DMS114 treated with DMSO at 0.1 percent for 48 hours (cell line): ENCODE measurements around the gene TULP4.
"Not testable (repeated sequence)": the region's sequence is repeated elsewhere in the genome, so short reads cannot be mapped to it uniquely, and the experiment has no call there.

Experiments used
- DNase-seq: peaks from one replicate; lab custom pipeline; 2025; ENCODE audit not compliant: unreplicated experiment; lab: John Stamatoyannopoulos, UW

Gene TULP4

GRCh38 chr6:158327211-158327610, 14.9 kb downstream of the TULP4 start:
- no peak for DNase-seq

GRCh38 chr6:158328952-158329351, 16.7 kb downstream of the TULP4 start:
- DNase-seq: no peak

GRCh38 chr6:158329531-158329930, 17.3 kb downstream of the TULP4 start:
- no peak for DNase-seq

GRCh38 chr6:158330016-158330415, 17.8 kb downstream of the TULP4 start:
- no peak for DNase-seq

- no peak for DNase-seq
Observed at GRCh38 chr6:158332237-158332636, 20.0 kb downstream of the TULP4 start.

- no peak for DNase-seq
Observed at GRCh38 chr6:158333094-158333493, 20.8 kb downstream of the TULP4 start.

GRCh38 chr6:158334534-158334933, 22.3 kb downstream of the TULP4 start:
- DNase-seq: no peak

- no peak for DNase-seq
Observed at GRCh38 chr6:158337332-158337731, 25.1 kb downstream of the TULP4 start.

GRCh38 chr6:158338311-158339112, 26.2 kb downstream of the TULP4 start:
- no peak for DNase-seq

- not testable (repeated sequence) for DNase-seq
Observed at GRCh38 chr6:158339197-158339596, 26.9 kb downstream of the TULP4 start.

GRCh38 chr6:158340252-158340651, 28.0 kb downstream of the TULP4 start:
- no peak for DNase-seq

GRCh38 chr6:158344534-158344933, 32.3 kb downstream of the TULP4 start:
- no peak for DNase-seq

GRCh38 chr6:158345444-158345843, 33.2 kb downstream of the TULP4 start:
- DNase-seq: not testable (repeated sequence)

- DNase-seq: no peak
Observed at GRCh38 chr6:158347335-158347734, 35.1 kb downstream of the TULP4 start.

GRCh38 chr6:158348737-158349504, 36.7 kb downstream of the TULP4 start:
- DNase-seq: not testable (repeated sequence)

GRCh38 chr6:158349505-158350275, 37.4 kb downstream of the TULP4 start:
- DNase-seq: not testable (repeated sequence)

GRCh38 chr6:158350731-158351130, 38.5 kb downstream of the TULP4 start:
- DNase-seq: not testable (repeated sequence)

- DNase-seq: no peak
Observed at GRCh38 chr6:158353883-158354877, 41.9 kb downstream of the TULP4 start.

- no peak for DNase-seq
Observed at GRCh38 chr6:158356586-158357546, 44.6 kb downstream of the TULP4 start.
